ENCODE results near the gene CCL1.

CCL1 gene

GRCh38 chr17:34403006-34403405 is 40.0 kb upstream of the CCL1 start:
- H3K9me3 ChIP-seq, result no peaks in the 10 kb centered on the region
- no peaks in the 10 kb centered on the region for H3K27me3 ChIP-seq
- H3K4me1 ChIP-seq, result no peaks in the 10 kb centered on the region
- DNase-seq, result no peak
- H3K36me3 ChIP-seq, result no peaks in the 10 kb centered on the region
- TF ChIP-seq CTCF (IDR thresholded peaks at IDR 0.05; ENCODE audit: low read depth, low read length), result no peak
- no peak overlapping the region for H3K4me3 ChIP-seq (ENCODE audit: low read depth, low read length)

- Histone ChIP-seq H3K9me3 (no peaks in the 10 kb centered on the region), H3K36me3 (no peaks in the 10 kb centered on the region), H3K4me3 (ENCODE audit: low read depth, low read length) (no peak overlapping the region), H3K4me1 (no peaks in the 10 kb centered on the region), H3K27me3 (no peaks in the 10 kb centered on the region)
- DNase-seq, result no peak
- TF ChIP-seq CTCF (IDR thresholded peaks at IDR 0.05; ENCODE audit: low read depth, low read length), result no peak
These were observed 38.1 kb upstream of the CCL1 start for GRCh38 chr17:34401165-34401564.

GRCh38 chr17:34400301-34400931 is 37.4 kb upstream of the CCL1 start:
- H3K27me3 ChIP-seq, result no peaks in the 10 kb centered on the region
- no peak for TF ChIP-seq CTCF (IDR thresholded peaks at IDR 0.05; ENCODE audit: low read depth, low read length)
- H3K36me3 ChIP-seq, result no peaks in the 10 kb centered on the region
- H3K4me3 ChIP-seq (ENCODE audit: low read depth, low read length), result no peak overlapping the region
- no peaks in the 10 kb centered on the region for H3K9me3 ChIP-seq
- no peak for DNase-seq
- H3K4me1 ChIP-seq, result no peaks in the 10 kb centered on the region

- TF ChIP-seq CTCF (IDR thresholded peaks at IDR 0.05; ENCODE audit: low read depth, low read length), result no peak
- Histone ChIP-seq H3K9me3 (no peaks in the 10 kb centered on the region), H3K4me1 (no peaks in the 10 kb centered on the region), H3K4me3 (ENCODE audit: low read depth, low read length) (no peak overlapping the region), H3K36me3 (no peaks in the 10 kb centered on the region), H3K27me3 (no peaks in the 10 kb centered on the region)
- DNase-seq, result no peak
These were observed 36.7 kb upstream of the CCL1 start for GRCh38 chr17:34399725-34400124.

DNA sequence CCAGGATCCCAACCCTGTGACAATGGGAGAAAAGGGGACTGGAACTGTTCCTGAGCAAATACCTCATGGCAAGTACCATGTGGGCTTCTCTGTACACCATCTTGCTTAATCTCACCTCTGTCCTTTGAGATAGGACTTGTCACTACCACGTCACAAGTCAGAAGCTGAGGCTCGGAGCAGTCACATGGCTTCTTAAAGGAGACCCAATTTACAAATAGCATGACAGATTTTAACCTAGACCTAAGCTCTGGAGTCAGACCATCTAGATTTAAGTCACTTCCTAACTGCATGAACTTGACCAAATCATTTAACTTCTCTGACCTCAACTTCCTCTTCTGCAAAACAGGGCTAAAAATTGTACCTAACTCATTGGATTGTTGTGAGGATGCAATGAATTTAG is 36.0 kb upstream of the CCL1 start:
- H3K4me1 ChIP-seq, result no peaks in the 10 kb centered on the region
- no peaks in the 10 kb centered on the region for H3K27me3 ChIP-seq
- H3K9me3 ChIP-seq, result no peaks in the 10 kb centered on the region
- H3K36me3 ChIP-seq, result no peaks in the 10 kb centered on the region
- no peak for DNase-seq
- no peak for TF ChIP-seq CTCF (IDR thresholded peaks at IDR 0.05; ENCODE audit: low read depth, low read length)
- H3K4me3 ChIP-seq (ENCODE audit: low read depth, low read length), result no peak overlapping the region

DNA sequence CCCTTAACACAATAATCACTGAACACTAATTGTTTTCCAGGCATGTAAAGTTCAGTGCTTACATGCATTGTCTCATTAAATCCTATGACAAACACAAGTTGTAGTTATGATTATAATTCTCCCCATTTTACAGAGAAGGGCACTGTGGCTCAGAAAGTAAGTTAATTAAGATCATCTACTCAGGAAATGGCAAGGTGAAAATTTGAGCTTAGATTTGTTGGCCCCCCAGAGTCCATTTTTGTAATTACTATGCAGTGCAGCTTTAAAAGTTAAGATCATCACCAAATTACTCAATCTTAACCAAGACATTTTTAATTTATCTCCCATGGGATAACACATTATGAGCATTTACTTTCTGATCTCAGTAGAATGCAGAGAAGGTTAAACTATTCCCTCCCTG is 34.2 kb upstream of the CCL1 start:
- no peak for TF ChIP-seq CTCF (IDR thresholded peaks at IDR 0.05; ENCODE audit: low read depth, low read length)
- H3K9me3 ChIP-seq, result no peaks in the 10 kb centered on the region
- H3K27me3 ChIP-seq, result no peaks in the 10 kb centered on the region
- DNase-seq, result no peak
- no peak overlapping the region for H3K4me3 ChIP-seq (ENCODE audit: low read depth, low read length)
- no peaks in the 10 kb centered on the region for H3K36me3 ChIP-seq
- no peaks in the 10 kb centered on the region for H3K4me1 ChIP-seq
